Neural progenitor cell (in vitro differentiated cells): ENCODE data around the gene SLC39A7. TPM values are rescaled to one million over a fixed set of nuclear protein-coding genes. Genes with fewer than 3 reads are reported as not detected.

Experiments used
- DNase-seq: peaks from one replicate; pipeline ENCODE4 v3.0.0-alpha.2; 2016; ENCODE audit warnings: low spot score
- H2AFZ ChIP-seq: fragments of 200-600 bp; sonication (generic); replicated peaks from 2 replicates; pipeline ENCODE4 v1.6.1; 2016; ENCODE audit warnings: antibody characterized with exemption
- H3F3A ChIP-seq: fragments of 200-600 bp; sonication (generic); 2 replicates; pipeline ENCODE4 v1.6.1; 2016; ENCODE audit warnings: antibody characterized with exemption, low read depth
- H3K27ac ChIP-seq: fragments of 200-600 bp; sonication (generic); 2 replicates; pipeline ENCODE4 v1.5.1; 2016; ENCODE audit warnings: mild to moderate bottlenecking
- H3K27me3 ChIP-seq: fragments of 200-600 bp; sonication (generic); 2 replicates; pipeline ENCODE4 v1.6.1; 2016; ENCODE audit warnings: mild to moderate bottlenecking, moderate library complexity
- H3K36me3 ChIP-seq: fragments of 200-600 bp; sonication (generic); 2 replicates; pipeline ENCODE4 v1.5.1; 2016
- H3K4me1 ChIP-seq: fragments of 200-600 bp; sonication (generic); 2 replicates; pipeline ENCODE4 v1.6.1; 2016; ENCODE audit warnings: mixed run types
- H3K4me2 ChIP-seq: fragments of 200-600 bp; sonication (generic); 2 replicates; pipeline ENCODE4 v1.6.1; 2016
- H3K4me3 ChIP-seq: fragments of 200-600 bp; sonication (generic); 2 replicates; pipeline ENCODE4 v1.5.1; 2016
- H3K79me2 ChIP-seq: fragments of 200-600 bp; sonication (generic); 2 replicates; pipeline ENCODE4 v1.6.1; 2016; ENCODE audit warnings: low read depth
- H3K9ac ChIP-seq: fragments of 200-600 bp; sonication (generic); 2 replicates; pipeline ENCODE4 v1.6.1; 2016
- H3K9me3 ChIP-seq: fragments of 200-600 bp; sonication (generic); 2 replicates; pipeline ENCODE4 v1.5.1; 2016; ENCODE audit warnings: low read depth
- H4K20me1 ChIP-seq: fragments of 200-600 bp; sonication (generic); 2 replicates; pipeline ENCODE4 v1.6.1; 2016; ENCODE audit warnings: low read depth
- H3K27ac Mint-ChIP-seq: 3 replicates; pipeline ENCODE4 v1.8.0; 2021; ENCODE audit warnings: mixed read lengths
- H3K27me3 Mint-ChIP-seq: 2 replicates; pipeline ENCODE4 v1.8.0; 2022; ENCODE audit warnings: low read depth, mild to moderate bottlenecking, inconsistent platforms, moderate library complexity, mixed read lengths; ENCODE audit not compliant: insufficient read depth
- H3K36me3 Mint-ChIP-seq: 3 replicates; pipeline ENCODE4 v1.8.0; 2021; ENCODE audit warnings: mixed read lengths
- H3K4me1 Mint-ChIP-seq: 3 replicates; pipeline ENCODE4 v1.8.0; 2021; ENCODE audit warnings: mixed read lengths
- H3K4me3 Mint-ChIP-seq: 3 replicates; pipeline ENCODE4 v1.8.0; 2021; ENCODE audit warnings: mild to moderate bottlenecking, moderate library complexity, mixed read lengths
- H3K9me3 Mint-ChIP-seq: 3 replicates; pipeline ENCODE4 v1.8.0; 2020; ENCODE audit warnings: mixed read lengths
- EZH2 ChIP-seq: fragments of 200-600 bp; sonication (generic); IDR thresholded peaks from 2 replicates; pipeline ENCODE4 v1.6.1; 2017; ENCODE audit warnings: antibody characterized with exemption, mild to moderate bottlenecking, moderate library complexity
- EZH2phosphoT487 ChIP-seq: fragments of 200-600 bp; sonication (generic); IDR thresholded peaks from 2 replicates; pipeline ENCODE4 v1.6.1; 2017; ENCODE audit warnings: antibody characterized with exemption
- total RNA-seq: library from RNA; depleted of rRNA; stranded (reverse); fragments of >200 nt; gene quantifications from 2 replicates; pipeline ENCODE4 v1.2.3, GENCODE V29; 2015; ENCODE audit warnings: low replicate concordance
- TF ChIP-seq, protein P1 (sequence below): fragments of 200-600 bp; sonication (generic); IDR thresholded peaks from 2 replicates; pipeline ENCODE4 v1.5.1; 2017; ENCODE audit warnings: antibody characterized with exemption, mild to moderate bottlenecking

SLC39A7 gene
- total RNA-seq, 1 donor from 2014 or later: 40.8 TPM

DNA sequence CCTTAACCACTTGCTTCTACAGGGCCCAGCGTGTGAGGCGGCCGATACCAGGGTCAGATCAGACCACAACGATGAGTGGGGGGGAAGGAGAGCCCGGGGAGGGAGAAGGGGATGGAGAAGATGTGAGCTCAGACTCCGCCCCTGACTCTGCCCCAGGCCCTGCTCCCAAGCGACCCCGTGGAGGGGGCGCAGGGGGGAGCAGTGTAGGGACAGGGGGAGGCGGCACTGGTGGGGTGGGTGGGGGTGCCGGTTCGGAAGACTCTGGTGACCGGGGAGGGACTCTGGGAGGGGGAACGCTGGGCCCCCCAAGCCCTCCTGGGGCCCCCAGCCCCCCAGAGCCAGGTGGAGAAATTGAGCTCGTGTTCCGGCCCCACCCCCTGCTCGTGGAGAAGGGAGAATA lies 10.5 kb downstream of the SLC39A7 start:
- no peak for DNase-seq
- H4K20me1 ChIP-seq: peaks cover 42% of the 10 kb centered on the region
- peaks cover 29% of the 10 kb centered on the region for H3K4me1 ChIP-seq
- Mint-ChIP-seq H3K4me3 (peak overlapping the region; percentile 99), H3K27ac (no peak overlapping the region), H3K4me1 (peaks cover 65% of the 10 kb centered on the region), H3K36me3 (peaks cover 17% of the 10 kb centered on the region), H3K27me3 (peaks cover 16% of the 10 kb centered on the region), H3K9me3 (no peaks in the 10 kb centered on the region)
- no peak overlapping the region for H3K9ac ChIP-seq
- peaks cover 20% of the 10 kb centered on the region for H3K79me2 ChIP-seq
- no peak for TF ChIP-seq EZH2phosphoT487
- TF ChIP-seq EZH2: no peak
- TF ChIP-seq, protein P1, sequence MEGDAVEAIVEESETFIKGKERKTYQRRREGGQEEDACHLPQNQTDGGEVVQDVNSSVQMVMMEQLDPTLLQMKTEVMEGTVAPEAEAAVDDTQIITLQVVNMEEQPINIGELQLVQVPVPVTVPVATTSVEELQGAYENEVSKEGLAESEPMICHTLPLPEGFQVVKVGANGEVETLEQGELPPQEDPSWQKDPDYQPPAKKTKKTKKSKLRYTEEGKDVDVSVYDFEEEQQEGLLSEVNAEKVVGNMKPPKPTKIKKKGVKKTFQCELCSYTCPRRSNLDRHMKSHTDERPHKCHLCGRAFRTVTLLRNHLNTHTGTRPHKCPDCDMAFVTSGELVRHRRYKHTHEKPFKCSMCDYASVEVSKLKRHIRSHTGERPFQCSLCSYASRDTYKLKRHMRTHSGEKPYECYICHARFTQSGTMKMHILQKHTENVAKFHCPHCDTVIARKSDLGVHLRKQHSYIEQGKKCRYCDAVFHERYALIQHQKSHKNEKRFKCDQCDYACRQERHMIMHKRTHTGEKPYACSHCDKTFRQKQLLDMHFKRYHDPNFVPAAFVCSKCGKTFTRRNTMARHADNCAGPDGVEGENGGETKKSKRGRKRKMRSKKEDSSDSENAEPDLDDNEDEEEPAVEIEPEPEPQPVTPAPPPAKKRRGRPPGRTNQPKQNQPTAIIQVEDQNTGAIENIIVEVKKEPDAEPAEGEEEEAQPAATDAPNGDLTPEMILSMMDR: no peak
- H3K9me3 ChIP-seq: no peaks in the 10 kb centered on the region
- H3K27me3 ChIP-seq: peaks cover 54% of the 10 kb centered on the region
- H3K36me3 ChIP-seq: no peaks in the 10 kb centered on the region
- H3K4me3 ChIP-seq: no peak overlapping the region
- H3F3A ChIP-seq: peaks cover 40% of the 10 kb centered on the region
- H2AFZ ChIP-seq: no peak overlapping the region
- H3K27ac ChIP-seq: no peak overlapping the region
- no peak overlapping the region for H3K4me2 ChIP-seq

DNA sequence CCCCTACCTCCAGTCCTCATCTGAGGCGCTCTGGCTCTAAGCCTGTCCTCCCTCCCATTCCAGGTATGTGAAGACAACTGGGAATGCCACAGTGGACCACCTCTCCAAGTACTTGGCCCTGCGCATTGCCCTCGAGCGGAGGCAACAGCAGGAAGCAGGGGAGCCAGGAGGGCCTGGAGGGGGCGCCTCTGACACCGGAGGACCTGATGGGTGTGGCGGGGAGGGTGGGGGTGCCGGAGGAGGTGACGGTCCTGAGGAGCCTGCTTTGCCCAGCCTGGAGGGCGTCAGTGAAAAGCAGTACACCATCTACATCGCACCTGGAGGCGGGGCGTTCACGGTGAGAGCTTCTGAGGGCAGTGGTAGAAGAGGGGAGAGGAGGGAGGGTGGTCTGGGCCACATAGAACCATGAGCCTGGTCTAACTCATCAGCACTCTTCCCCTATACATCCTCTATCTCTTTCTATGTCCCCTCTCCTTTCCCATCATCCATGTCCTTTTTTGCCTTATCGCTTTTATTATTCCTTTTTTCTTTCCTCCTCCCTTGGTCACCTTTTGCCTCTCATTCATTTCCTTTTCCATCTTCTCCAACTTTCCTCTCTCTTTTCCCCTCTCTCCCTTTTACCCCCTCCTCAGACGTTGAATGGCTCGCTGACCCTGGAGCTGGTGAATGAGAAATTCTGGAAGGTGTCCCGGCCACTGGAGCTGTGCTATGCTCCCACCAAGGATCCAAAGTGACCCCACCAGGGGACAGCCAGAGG lies 11.2 kb downstream of the SLC39A7 start:
- Histone ChIP-seq H3K4me3 (no peak overlapping the region), H3K36me3 (no peaks in the 10 kb centered on the region), H3K4me2 (no peak overlapping the region), H3K27me3 (peaks cover 60% of the 10 kb centered on the region), H3K4me1 (peaks cover 22% of the 10 kb centered on the region), H3K27ac (no peak overlapping the region), H3K79me2 (peaks cover 20% of the 10 kb centered on the region), H3F3A (peaks cover 33% of the 10 kb centered on the region), H3K9ac (no peak overlapping the region), H3K9me3 (no peaks in the 10 kb centered on the region), H2AFZ (no peak overlapping the region), H4K20me1 (peaks cover 42% of the 10 kb centered on the region)
- peak; percentile 42 for DNase-seq
- peaks cover 58% of the 10 kb centered on the region for H3K4me1 Mint-ChIP-seq
- H3K36me3 Mint-ChIP-seq: peaks cover 17% of the 10 kb centered on the region
- no peaks in the 10 kb centered on the region for H3K9me3 Mint-ChIP-seq
- peak overlapping the region; percentile 85 for H3K4me3 Mint-ChIP-seq
- peaks cover 16% of the 10 kb centered on the region for H3K27me3 Mint-ChIP-seq
- TF ChIP-seq, protein P1: peak; percentile 29
- no peak for TF ChIP-seq EZH2phosphoT487
- no peak overlapping the region for H3K27ac Mint-ChIP-seq

DNA sequence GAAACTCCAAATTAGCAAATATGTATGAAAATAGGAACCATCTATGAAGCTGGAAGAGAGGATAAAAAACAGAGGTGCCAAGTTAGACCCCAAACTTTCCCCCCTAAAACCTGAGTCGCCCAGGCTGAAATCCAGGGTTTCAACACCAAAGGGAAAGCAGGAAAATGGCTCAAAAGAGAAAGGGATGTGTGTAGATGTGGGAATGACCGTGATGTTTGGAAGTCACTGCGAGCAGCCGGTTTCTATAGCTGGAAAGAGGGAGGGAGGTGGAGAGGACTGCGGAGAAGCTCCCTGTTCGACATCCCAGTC lies 12.1 kb downstream of the SLC39A7 start:
- no peak for DNase-seq
- Histone ChIP-seq H3K4me3 (peak overlapping the region; percentile 59), H3K36me3 (no peaks in the 10 kb centered on the region), H3K9ac (no peak overlapping the region), H3K27ac (no peak overlapping the region), H4K20me1 (peaks cover 42% of the 10 kb centered on the region), H3F3A (peaks cover 31% of the 10 kb centered on the region), H3K4me1 (peaks cover 20% of the 10 kb centered on the region), H3K79me2 (peaks cover 15% of the 10 kb centered on the region), H3K27me3 (peaks cover 70% of the 10 kb centered on the region), H3K4me2 (peak overlapping the region; percentile 86), H3K9me3 (no peaks in the 10 kb centered on the region), H2AFZ (no peak overlapping the region)
- Mint-ChIP-seq H3K4me1 (peaks cover 60% of the 10 kb centered on the region), H3K9me3 (no peaks in the 10 kb centered on the region), H3K36me3 (peaks cover 17% of the 10 kb centered on the region), H3K27ac (peak overlapping the region; percentile 87), H3K27me3 (peaks cover 16% of the 10 kb centered on the region), H3K4me3 (peak overlapping the region; percentile 85)
- TF ChIP-seq, protein P1: no peak
- TF ChIP-seq EZH2phosphoT487 (no peak), EZH2 (no peak)
